ENCODE measurements around the gene ANKHD1. TPM values are rescaled to one million over a fixed set of nuclear protein-coding genes. Genes with fewer than 3 reads are reported as not detected.

Gene ANKHD1, protein sequence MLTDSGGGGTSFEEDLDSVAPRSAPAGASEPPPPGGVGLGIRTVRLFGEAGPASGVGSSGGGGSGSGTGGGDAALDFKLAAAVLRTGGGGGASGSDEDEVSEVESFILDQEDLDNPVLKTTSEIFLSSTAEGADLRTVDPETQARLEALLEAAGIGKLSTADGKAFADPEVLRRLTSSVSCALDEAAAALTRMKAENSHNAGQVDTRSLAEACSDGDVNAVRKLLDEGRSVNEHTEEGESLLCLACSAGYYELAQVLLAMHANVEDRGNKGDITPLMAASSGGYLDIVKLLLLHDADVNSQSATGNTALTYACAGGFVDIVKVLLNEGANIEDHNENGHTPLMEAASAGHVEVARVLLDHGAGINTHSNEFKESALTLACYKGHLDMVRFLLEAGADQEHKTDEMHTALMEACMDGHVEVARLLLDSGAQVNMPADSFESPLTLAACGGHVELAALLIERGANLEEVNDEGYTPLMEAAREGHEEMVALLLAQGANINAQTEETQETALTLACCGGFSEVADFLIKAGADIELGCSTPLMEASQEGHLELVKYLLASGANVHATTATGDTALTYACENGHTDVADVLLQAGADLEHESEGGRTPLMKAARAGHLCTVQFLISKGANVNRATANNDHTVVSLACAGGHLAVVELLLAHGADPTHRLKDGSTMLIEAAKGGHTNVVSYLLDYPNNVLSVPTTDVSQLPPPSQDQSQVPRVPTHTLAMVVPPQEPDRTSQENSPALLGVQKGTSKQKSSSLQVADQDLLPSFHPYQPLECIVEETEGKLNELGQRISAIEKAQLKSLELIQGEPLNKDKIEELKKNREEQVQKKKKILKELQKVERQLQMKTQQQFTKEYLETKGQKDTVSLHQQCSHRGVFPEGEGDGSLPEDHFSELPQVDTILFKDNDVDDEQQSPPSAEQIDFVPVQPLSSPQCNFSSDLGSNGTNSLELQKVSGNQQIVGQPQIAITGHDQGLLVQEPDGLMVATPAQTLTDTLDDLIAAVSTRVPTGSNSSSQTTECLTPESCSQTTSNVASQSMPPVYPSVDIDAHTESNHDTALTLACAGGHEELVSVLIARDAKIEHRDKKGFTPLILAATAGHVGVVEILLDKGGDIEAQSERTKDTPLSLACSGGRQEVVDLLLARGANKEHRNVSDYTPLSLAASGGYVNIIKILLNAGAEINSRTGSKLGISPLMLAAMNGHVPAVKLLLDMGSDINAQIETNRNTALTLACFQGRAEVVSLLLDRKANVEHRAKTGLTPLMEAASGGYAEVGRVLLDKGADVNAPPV (N-terminal part only)
- total RNA-seq (130 TPM), polyA plus RNA-seq (ENCODE audit: insufficient read depth, low read depth, low replicate concordance) (26.4 TPM)
- long read RNA-seq, donor 1, partial matches to known transcripts, result 27 of 28 reads
- long read RNA-seq, donor 1, other reads (novel, unspliced or antisense), result 0 of 28 reads
- long read RNA-seq, donor 2, partial matches to known transcripts, result 31 of 35 reads
- long read RNA-seq, donor 2, other reads (novel, unspliced or antisense), result 0 of 35 reads
- long read RNA-seq, donor 3, partial matches to known transcripts, result 12 of 15 reads
- long read RNA-seq, donor 3, other reads (novel, unspliced or antisense), result 0 of 15 reads
- long read RNA-seq, donor 4, full-length matches to known transcripts, result 3 of 34 reads
- long read RNA-seq, donor 4, partial matches to known transcripts, result 31 of 34 reads
- long read RNA-seq, donor 4, other reads (novel, unspliced or antisense), result 0 of 34 reads
- long read RNA-seq, donor 5, result 0 reads
- long read RNA-seq, donor 6, partial matches to known transcripts, result 0 of 4 reads
- long read RNA-seq, donor 6, other reads (novel, unspliced or antisense), result 0 of 4 reads
- long read RNA-seq, donor 7, transcript ANKHD1-205 (11 exons, 2,135 nt), result major isoform, 6 of 78 reads
- long read RNA-seq, donor 7, partial matches to known transcripts, result 46 of 78 reads
- long read RNA-seq, donor 7, other reads (novel, unspliced or antisense), result 26 of 78 reads
- long read RNA-seq, donor 8, partial matches to known transcripts, result 22 of 26 reads
- long read RNA-seq, donor 8, other reads (novel, unspliced or antisense), result 0 of 26 reads
- long read RNA-seq, donor 9, partial matches to known transcripts, result 0 of 2 reads
- long read RNA-seq, donor 9, other reads (novel, unspliced or antisense), result 0 of 2 reads
- long read RNA-seq, donor 10, full-length matches to known transcripts, result 10 of 45 reads
- long read RNA-seq, donor 10, partial matches to known transcripts, result 35 of 45 reads
- long read RNA-seq, donor 10, other reads (novel, unspliced or antisense), result 0 of 45 reads

DNA sequence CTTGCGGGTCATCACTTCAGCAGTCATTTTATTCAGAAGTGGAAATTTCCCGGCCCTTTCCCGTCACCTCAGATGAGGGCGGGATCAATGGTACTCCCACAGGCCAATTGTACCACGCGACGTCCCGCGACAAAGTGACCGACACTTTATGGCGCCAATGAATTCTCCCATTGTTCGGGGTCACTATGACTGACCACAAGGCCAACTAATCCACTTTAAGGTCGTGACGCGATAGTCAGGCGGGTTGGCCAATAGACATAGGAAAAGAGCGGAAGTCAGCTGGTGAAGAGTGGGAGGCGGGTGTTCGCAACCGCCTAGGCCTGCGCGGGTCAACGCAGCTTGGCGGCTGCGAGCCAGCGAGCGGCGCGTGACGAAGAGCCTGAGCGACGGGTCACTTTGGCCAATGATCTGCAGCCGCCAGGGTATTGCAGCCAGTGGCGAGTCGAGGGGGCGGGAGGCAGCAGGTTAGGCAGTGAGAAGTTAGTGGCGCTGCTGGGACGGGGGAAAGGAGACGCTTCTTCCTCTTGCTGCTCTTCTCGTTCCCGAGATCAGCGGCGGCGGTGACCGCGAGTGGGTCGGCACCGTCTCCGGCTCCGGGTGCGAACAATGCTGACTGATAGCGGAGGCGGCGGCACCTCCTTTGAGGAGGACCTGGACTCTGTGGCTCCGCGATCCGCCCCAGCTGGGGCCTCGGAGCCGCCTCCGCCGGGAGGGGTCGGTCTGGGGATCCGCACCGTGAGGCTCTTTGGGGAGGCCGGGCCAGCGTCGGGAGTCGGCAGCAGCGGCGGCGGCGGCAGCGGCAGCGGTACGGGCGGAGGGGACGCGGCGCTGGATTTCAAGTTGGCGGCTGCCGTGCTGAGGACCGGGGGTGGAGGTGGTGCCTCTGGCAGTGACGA, at the start of gene ANKHD1:
TSS of gene ANKHD1 (plus strand) at position 472 of the 896 bp plus-strand sequence. CDS start at position 607, 135 bp downstream.
- DNase-seq, result peak; percentile 99 to 100 (median 100)
- intact Hi-C loops (cut with DNase I), result no loop called here
- H3K4me1 ChIP-seq (ENCODE audit: control insufficient read depth in 2 of 3, insufficient read depth in 2 of 3, low read depth in 1 of 3, low read length in 3 of 3), result peaks cover 0 to 9% (median 5%) of the 10 kb centered on the region in 3 donors

DNA sequence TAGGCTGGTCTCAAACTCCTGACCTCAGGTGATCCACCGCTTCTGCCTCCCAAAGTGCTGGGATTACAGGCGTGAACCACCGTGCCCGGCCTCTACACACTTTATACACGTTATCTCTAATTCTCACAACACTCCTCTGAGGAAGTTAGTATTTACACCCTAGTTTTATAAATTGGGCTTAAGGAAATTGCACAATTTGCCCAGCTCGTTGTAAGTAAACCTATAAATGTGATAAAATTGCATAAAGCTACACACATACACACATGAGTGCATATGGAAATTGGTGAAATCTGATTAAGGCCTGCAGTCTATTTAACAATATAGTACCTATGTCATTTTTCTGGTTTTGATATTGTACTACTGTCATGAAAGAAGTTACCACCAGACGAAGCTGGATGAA, 46.1 kb upstream of the ANKHD1 start:
- no peak for DNase-seq
- H3K27me3 ChIP-seq (ENCODE audit: control insufficient read depth, insufficient read depth, low read length), result no peaks in the 10 kb centered on the region
- no peak overlapping the region for H3K27ac ChIP-seq (ENCODE audit: low read depth in 2 of 2, low read length in 2 of 2)
- no peaks in the 10 kb centered on the region for H3K9me3 ChIP-seq (ENCODE audit: control insufficient read depth in 2 of 3, insufficient read depth in 1 of 3, low read length in 3 of 3)
- peaks cover 0 to 5% (median 0%) of the 10 kb centered on the region in 3 donors for H3K4me1 ChIP-seq (ENCODE audit: control insufficient read depth in 2 of 3, insufficient read depth in 2 of 3, low read depth in 1 of 3, low read length in 3 of 3)
- no peaks in the 10 kb centered on the region for H3K36me3 ChIP-seq (ENCODE audit: control insufficient read depth in 2 of 3, insufficient read depth in 3 of 3, low read length in 3 of 3)
- TF ChIP-seq, protein P1, sequence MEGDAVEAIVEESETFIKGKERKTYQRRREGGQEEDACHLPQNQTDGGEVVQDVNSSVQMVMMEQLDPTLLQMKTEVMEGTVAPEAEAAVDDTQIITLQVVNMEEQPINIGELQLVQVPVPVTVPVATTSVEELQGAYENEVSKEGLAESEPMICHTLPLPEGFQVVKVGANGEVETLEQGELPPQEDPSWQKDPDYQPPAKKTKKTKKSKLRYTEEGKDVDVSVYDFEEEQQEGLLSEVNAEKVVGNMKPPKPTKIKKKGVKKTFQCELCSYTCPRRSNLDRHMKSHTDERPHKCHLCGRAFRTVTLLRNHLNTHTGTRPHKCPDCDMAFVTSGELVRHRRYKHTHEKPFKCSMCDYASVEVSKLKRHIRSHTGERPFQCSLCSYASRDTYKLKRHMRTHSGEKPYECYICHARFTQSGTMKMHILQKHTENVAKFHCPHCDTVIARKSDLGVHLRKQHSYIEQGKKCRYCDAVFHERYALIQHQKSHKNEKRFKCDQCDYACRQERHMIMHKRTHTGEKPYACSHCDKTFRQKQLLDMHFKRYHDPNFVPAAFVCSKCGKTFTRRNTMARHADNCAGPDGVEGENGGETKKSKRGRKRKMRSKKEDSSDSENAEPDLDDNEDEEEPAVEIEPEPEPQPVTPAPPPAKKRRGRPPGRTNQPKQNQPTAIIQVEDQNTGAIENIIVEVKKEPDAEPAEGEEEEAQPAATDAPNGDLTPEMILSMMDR (IDR thresholded peaks at IDR 0.05; ENCODE audit: borderline replicate concordance, extremely low read depth, insufficient read depth), result no peak
- no peak overlapping the region for H3K4me3 ChIP-seq (ENCODE audit: low read length in 3 of 3)
- no peak overlapping the region for H3K9ac ChIP-seq (ENCODE audit: low read length in 3 of 3)
- no peak for FAIRE-seq
- intact Hi-C loops (cut with DNase I), result no loop called here

More for the DNA sequence above, at the start of gene ANKHD1:
- peak; percentile 98 for FAIRE-seq
- H3K27me3 ChIP-seq (ENCODE audit: control insufficient read depth, insufficient read depth, low read length), result no peaks in the 10 kb centered on the region
- peak within 1 kb of the TSS; percentile 86 to 98 (median 96) for H3K4me3 ChIP-seq (ENCODE audit: low read length in 3 of 3)
- H3K27ac ChIP-seq (ENCODE audit: low read depth in 2 of 2, low read length in 2 of 2), result peak within 1 kb of the TSS; percentile 92 to 94
- TF ChIP-seq, protein P1 (IDR thresholded peaks at IDR 0.05; ENCODE audit: borderline replicate concordance, extremely low read depth, insufficient read depth), result no peak
- no peaks in the 10 kb centered on the region for H3K36me3 ChIP-seq (ENCODE audit: control insufficient read depth in 2 of 3, insufficient read depth in 3 of 3, low read length in 3 of 3)
- H3K9me3 ChIP-seq (ENCODE audit: control insufficient read depth in 2 of 3, insufficient read depth in 1 of 3, low read length in 3 of 3), result no peaks in the 10 kb centered on the region
- H3K9ac ChIP-seq (ENCODE audit: low read length in 3 of 3), result peak within 1 kb of the TSS; percentile 95 to 97 (median 97)
